ENCODE measurements around the gene RFPL4AL1. TPM values are rescaled to one million over a fixed set of nuclear protein-coding genes. Genes with fewer than 3 reads are reported as not detected.
"Not testable (repeated sequence)": the region's sequence is repeated elsewhere in the genome, so short reads cannot be mapped to it uniquely, and the experiment has no call there.

RFPL4AL1 gene
- total RNA-seq, 2 donors from 2014 or later = not detected

GRCh38 chr19:55753401-55753800 is 15.5 kb upstream of the RFPL4AL1 start:
- DNase-seq = no peak
- Mint-ChIP-seq H3K9me3 (peaks cover 87% of the 10 kb centered on the region), H3K36me3 (ENCODE audit: low read depth) (no peaks in the 10 kb centered on the region), H3K4me3 (no peak overlapping the region), H3K4me1 (no peaks in the 10 kb centered on the region), H3K27ac (no peak overlapping the region), H3K27me3 (ENCODE audit: insufficient read depth) (no peaks in the 10 kb centered on the region)
- H3K9me3 ChIP-seq (ENCODE audit: control insufficient read depth, low read length) = peaks cover 51% of the 10 kb centered on the region
- no peaks in the 10 kb centered on the region for H3K36me3 ChIP-seq (ENCODE audit: control insufficient read depth, insufficient read depth, low read length)
- H3K4me1 ChIP-seq (ENCODE audit: control insufficient read depth, insufficient read depth, low read length) = no peaks in the 10 kb centered on the region
- WGBS, 2 experiments (ENCODE audit: insufficient coverage in 1 of 2, insufficient read length in 1 of 2) = 17 to 65% methylated on average over 1 to 3 of the region's 3 CpGs
- no peak overlapping the region for H3K4me3 ChIP-seq (ENCODE audit: low read length)
- H3K27me3 ChIP-seq (ENCODE audit: control insufficient read depth, insufficient read depth, low read length, poor library complexity, severe bottlenecking) = no peaks in the 10 kb centered on the region
- H3K27ac ChIP-seq (ENCODE audit: low read depth, low read length) = no peak overlapping the region
- no peak for TF ChIP-seq CTCF (conservative IDR thresholded peaks at IDR 0.05)
- no peak overlapping the region for H3K9ac ChIP-seq (ENCODE audit: extremely low read depth, low read length, poor library complexity, severe bottlenecking)

- H3K9me3 Mint-ChIP-seq = peaks cover 87% of the 10 kb centered on the region
- not testable (repeated sequence) for H3K36me3 Mint-ChIP-seq (ENCODE audit: low read depth)
- 62 to 68% methylated on average over 4 of the region's 4 CpGs for WGBS, 2 experiments (ENCODE audit: insufficient coverage in 1 of 2, insufficient read length in 1 of 2)
Observed at GRCh38 chr19:55756808-55757207, 12.1 kb upstream of the RFPL4AL1 start.

GRCh38 chr19:55758797-55759196 is 10.1 kb upstream of the RFPL4AL1 start, which contains the start of gene RFPL4A:
RFPL4A (plus strand) TSS chr19:55759097; CDS start chr19:55761801, 2,704 bp downstream.
- H3K27ac ChIP-seq (ENCODE audit: low read depth, low read length); H3K4me1 Mint-ChIP-seq; H3K27ac Mint-ChIP-seq; H3K27me3 ChIP-seq (ENCODE audit: control insufficient read depth, insufficient read depth, low read length, poor library complexity, severe bottlenecking); H3K36me3 Mint-ChIP-seq (ENCODE audit: low read depth); H3K36me3 ChIP-seq (ENCODE audit: control insufficient read depth, insufficient read depth, low read length); DNase-seq; H3K27me3 Mint-ChIP-seq (ENCODE audit: insufficient read depth); H3K4me1 ChIP-seq (ENCODE audit: control insufficient read depth, insufficient read depth, low read length); H3K4me3 Mint-ChIP-seq; H3K9ac ChIP-seq (ENCODE audit: extremely low read depth, low read length, poor library complexity, severe bottlenecking); H3K4me3 ChIP-seq (ENCODE audit: low read length): not testable (repeated sequence)
- H3K9me3 Mint-ChIP-seq = peaks cover 75% of the 10 kb centered on the region
- 89% methylated on average over 1 to 2 of the region's 3 CpGs for WGBS, 2 experiments (ENCODE audit: insufficient coverage in 1 of 2, insufficient read length in 1 of 2)
- peaks cover 34% of the 10 kb centered on the region for H3K9me3 ChIP-seq (ENCODE audit: control insufficient read depth, low read length)

More at GRCh38 chr19:55756808-55757207, 12.1 kb upstream of the RFPL4AL1 start:
- not testable (repeated sequence) for H3K27me3 Mint-ChIP-seq (ENCODE audit: insufficient read depth); H3K4me1 ChIP-seq (ENCODE audit: control insufficient read depth, insufficient read depth, low read length); H3K4me3 Mint-ChIP-seq; H3K27ac Mint-ChIP-seq; H3K27me3 ChIP-seq (ENCODE audit: control insufficient read depth, insufficient read depth, low read length, poor library complexity, severe bottlenecking); H3K27ac ChIP-seq (ENCODE audit: low read depth, low read length); H3K4me1 Mint-ChIP-seq; H3K9ac ChIP-seq (ENCODE audit: extremely low read depth, low read length, poor library complexity, severe bottlenecking); H3K36me3 ChIP-seq (ENCODE audit: control insufficient read depth, insufficient read depth, low read length); DNase-seq
- Histone ChIP-seq H3K4me3 (ENCODE audit: low read length) (peak overlapping the region; percentile 49), H3K9me3 (ENCODE audit: control insufficient read depth, low read length) (peaks cover 47% of the 10 kb centered on the region)

GRCh38 chr19:55766466-55766865 is 2.5 kb upstream of the RFPL4AL1 start:
- Histone ChIP-seq H3K9me3 (ENCODE audit: control insufficient read depth, low read length) (peaks cover 41% of the 10 kb centered on the region), H3K4me3 (ENCODE audit: low read length) (no peak overlapping the region), H3K27me3 (ENCODE audit: control insufficient read depth, insufficient read depth, low read length, poor library complexity, severe bottlenecking) (no peaks in the 10 kb centered on the region), H3K9ac (ENCODE audit: extremely low read depth, low read length, poor library complexity, severe bottlenecking) (no peak overlapping the region), H3K27ac (ENCODE audit: low read depth, low read length) (no peak overlapping the region), H3K4me1 (ENCODE audit: control insufficient read depth, insufficient read depth, low read length) (no peaks in the 10 kb centered on the region), H3K36me3 (ENCODE audit: control insufficient read depth, insufficient read depth, low read length) (no peaks in the 10 kb centered on the region)
- Mint-ChIP-seq H3K4me1 (no peaks in the 10 kb centered on the region), H3K9me3 (peaks cover 64% of the 10 kb centered on the region), H3K27ac (no peak overlapping the region), H3K36me3 (ENCODE audit: low read depth) (no peaks in the 10 kb centered on the region), H3K4me3 (no peak overlapping the region), H3K27me3 (ENCODE audit: insufficient read depth) (no peaks in the 10 kb centered on the region)
- no peak for TF ChIP-seq CTCF (conservative IDR thresholded peaks at IDR 0.05)
- DNase-seq = no peak
- WGBS, 2 experiments (ENCODE audit: insufficient coverage in 1 of 2, insufficient read length in 1 of 2) = 68 to 85% methylated on average over 4 to 7 of the region's 7 CpGs

- 12% methylated on average over 1 of the region's 3 CpGs; no CpG with 5 or more reads in 1 of the 2 experiments for WGBS, 2 experiments (ENCODE audit: insufficient coverage in 1 of 2, insufficient read length in 1 of 2)
- not testable (repeated sequence) for H3K27ac ChIP-seq (ENCODE audit: low read depth, low read length); H3K27ac Mint-ChIP-seq; DNase-seq; H3K4me1 Mint-ChIP-seq; H3K36me3 ChIP-seq (ENCODE audit: control insufficient read depth, insufficient read depth, low read length); H3K4me3 ChIP-seq (ENCODE audit: low read length); H3K27me3 Mint-ChIP-seq (ENCODE audit: insufficient read depth); H3K9ac ChIP-seq (ENCODE audit: extremely low read depth, low read length, poor library complexity, severe bottlenecking); H3K4me3 Mint-ChIP-seq; H3K36me3 Mint-ChIP-seq (ENCODE audit: low read depth); H3K27me3 ChIP-seq (ENCODE audit: control insufficient read depth, insufficient read depth, low read length, poor library complexity, severe bottlenecking); H3K4me1 ChIP-seq (ENCODE audit: control insufficient read depth, insufficient read depth, low read length)
- H3K9me3 Mint-ChIP-seq = peaks cover 52% of the 10 kb centered on the region
- H3K9me3 ChIP-seq (ENCODE audit: control insufficient read depth, low read length) = peaks cover 41% of the 10 kb centered on the region
Observed at GRCh38 chr19:55769632-55770031, 714 bp downstream of the RFPL4AL1 start.

Data from endodermal cell (in vitro differentiated cells).